Body of pancreas (tissue), 4 donors: ENCODE results near the gene ZNF410.

Source experiments
- CTCF ChIP-seq, 7 experiments: fragments of 450-650 bp in 4 of 7; fragments of 200-600 bp in 3 of 7; sonication (generic) in 3 of 7; IDR thresholded peaks; one replicate each; pipeline ENCODE4 v1.5.1; 2016 to 2019; ENCODE audit warnings: antibody characterized with exemption in 7 of 7
- POLR2A ChIP-seq, 3 donors: fragments of 450-650 bp; IDR thresholded peaks; one replicate each; pipeline ENCODE4 v1.6.1; 2016; ENCODE audit warnings: antibody characterized with exemption in 3 of 3, mild to moderate bottlenecking in 2 of 3

DNA sequence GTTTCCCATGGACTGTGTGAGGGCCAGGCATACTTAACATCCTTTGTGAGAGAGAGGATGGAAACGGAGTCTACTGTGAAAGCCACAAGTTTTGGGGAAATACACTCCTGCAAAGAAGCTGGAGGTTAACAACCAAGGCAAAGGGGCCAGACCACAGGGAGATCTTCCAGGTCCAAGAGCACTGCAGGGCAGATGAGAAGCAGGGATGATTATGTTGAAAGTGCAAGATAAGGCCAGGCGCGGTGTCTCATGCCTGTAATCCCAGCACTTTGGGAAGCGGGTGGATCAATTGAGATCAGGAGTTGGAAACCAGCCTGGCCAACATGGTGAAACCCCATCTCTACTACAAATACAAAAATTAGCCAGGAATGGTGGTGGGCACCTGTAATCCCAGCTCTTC is 78.6 kb downstream of the ZNF410 start:
- TF ChIP-seq CTCF (IDR thresholded peaks at IDR 0.05) = no peak
- no peak for TF ChIP-seq POLR2A (IDR thresholded peaks at IDR 0.05)
